OCI-LY7 (cell line): ENCODE results near the gene USP17L29.
"Not testable (repeated sequence)": the region's sequence is repeated elsewhere in the genome, so short reads cannot be mapped to it uniquely, and the experiment has no call there.

Experiments used
- EZH2phosphoT487 ChIP-seq: fragments of 200-600 bp; sonication (generic); IDR thresholded peaks from 2 replicates; pipeline ENCODE4 v1.6.1; 2018; ENCODE audit warnings: low read depth, borderline replicate concordance, mild to moderate bottlenecking, mixed run types, antibody characterized with exemption, low read length, moderate library complexity, mixed read lengths
- TF ChIP-seq, protein P1 (sequence below): fragments of 200-600 bp; sonication (generic); conservative IDR thresholded peaks from 2 replicates; pipeline ENCODE4 v1.5.1; 2014; ENCODE audit warnings: mild to moderate bottlenecking, antibody characterized with exemption, low read length, moderate library complexity, mixed read lengths

DNA sequence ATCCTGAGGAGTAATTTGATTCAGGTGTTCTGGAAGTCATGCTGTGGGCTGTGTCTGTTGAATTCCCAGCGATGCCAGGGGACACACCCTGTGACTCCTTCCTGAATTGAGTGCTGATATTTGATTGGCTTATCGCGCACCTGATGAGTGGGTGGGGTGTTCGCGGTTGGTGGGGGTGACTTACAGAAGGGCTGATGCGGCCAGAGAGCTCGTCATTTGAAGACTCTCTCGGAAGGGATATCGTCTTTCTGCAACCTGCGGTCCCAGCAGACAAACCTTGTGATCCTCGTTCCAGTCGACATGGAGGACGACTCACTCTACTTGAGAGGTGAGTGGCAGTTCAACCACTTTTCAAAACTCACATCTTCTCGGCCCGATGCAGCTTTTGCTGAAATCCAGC, 19.1 kb upstream of the USP17L29 start, which contains the start of gene USP17L26:
- TF ChIP-seq, protein P1, sequence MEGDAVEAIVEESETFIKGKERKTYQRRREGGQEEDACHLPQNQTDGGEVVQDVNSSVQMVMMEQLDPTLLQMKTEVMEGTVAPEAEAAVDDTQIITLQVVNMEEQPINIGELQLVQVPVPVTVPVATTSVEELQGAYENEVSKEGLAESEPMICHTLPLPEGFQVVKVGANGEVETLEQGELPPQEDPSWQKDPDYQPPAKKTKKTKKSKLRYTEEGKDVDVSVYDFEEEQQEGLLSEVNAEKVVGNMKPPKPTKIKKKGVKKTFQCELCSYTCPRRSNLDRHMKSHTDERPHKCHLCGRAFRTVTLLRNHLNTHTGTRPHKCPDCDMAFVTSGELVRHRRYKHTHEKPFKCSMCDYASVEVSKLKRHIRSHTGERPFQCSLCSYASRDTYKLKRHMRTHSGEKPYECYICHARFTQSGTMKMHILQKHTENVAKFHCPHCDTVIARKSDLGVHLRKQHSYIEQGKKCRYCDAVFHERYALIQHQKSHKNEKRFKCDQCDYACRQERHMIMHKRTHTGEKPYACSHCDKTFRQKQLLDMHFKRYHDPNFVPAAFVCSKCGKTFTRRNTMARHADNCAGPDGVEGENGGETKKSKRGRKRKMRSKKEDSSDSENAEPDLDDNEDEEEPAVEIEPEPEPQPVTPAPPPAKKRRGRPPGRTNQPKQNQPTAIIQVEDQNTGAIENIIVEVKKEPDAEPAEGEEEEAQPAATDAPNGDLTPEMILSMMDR: not testable (repeated sequence)
- TF ChIP-seq EZH2phosphoT487: not testable (repeated sequence)
